SU-DHL-6 (cell line): ENCODE measurements around the gene INTS11.

Experiments used
- CTCF ChIP-seq: fragments of 200-600 bp; sonication (generic); IDR thresholded peaks from one replicate; pipeline ENCODE4 v1.5.1; 2017; ENCODE audit warnings: antibody characterized with exemption, mild to moderate bottlenecking, low read length, moderate library complexity; ENCODE audit not compliant: insufficient read depth, poor library complexity, severe bottlenecking
- EZH2phosphoT487 ChIP-seq: fragments of 200-600 bp; sonication (generic), shearing (Covaris generic); conservative IDR thresholded peaks from 2 replicates; pipeline ENCODE4 v1.6.1; 2018; ENCODE audit warnings: mild to moderate bottlenecking, antibody characterized with exemption, low read length, moderate library complexity, mixed read lengths

- TF ChIP-seq CTCF (no peak), EZH2phosphoT487 (no peak)
These were observed 9.0 kb downstream of the INTS11 start for GRCh38 chr1:1315435-1315954.
